ENCODE results near the gene YWHAB.
"Not testable (repeated sequence)": the region's sequence is repeated elsewhere in the genome, so short reads cannot be mapped to it uniquely, and the experiment has no call there.

Gene YWHAB

GRCh38 chr20:44866703-44867335 lies 18.7 kb upstream of the YWHAB start:
- H3K4me3 ChIP-seq (ENCODE audit: control insufficient read depth, low read depth, low read length): no peak overlapping the region
- TF ChIP-seq, protein P1, sequence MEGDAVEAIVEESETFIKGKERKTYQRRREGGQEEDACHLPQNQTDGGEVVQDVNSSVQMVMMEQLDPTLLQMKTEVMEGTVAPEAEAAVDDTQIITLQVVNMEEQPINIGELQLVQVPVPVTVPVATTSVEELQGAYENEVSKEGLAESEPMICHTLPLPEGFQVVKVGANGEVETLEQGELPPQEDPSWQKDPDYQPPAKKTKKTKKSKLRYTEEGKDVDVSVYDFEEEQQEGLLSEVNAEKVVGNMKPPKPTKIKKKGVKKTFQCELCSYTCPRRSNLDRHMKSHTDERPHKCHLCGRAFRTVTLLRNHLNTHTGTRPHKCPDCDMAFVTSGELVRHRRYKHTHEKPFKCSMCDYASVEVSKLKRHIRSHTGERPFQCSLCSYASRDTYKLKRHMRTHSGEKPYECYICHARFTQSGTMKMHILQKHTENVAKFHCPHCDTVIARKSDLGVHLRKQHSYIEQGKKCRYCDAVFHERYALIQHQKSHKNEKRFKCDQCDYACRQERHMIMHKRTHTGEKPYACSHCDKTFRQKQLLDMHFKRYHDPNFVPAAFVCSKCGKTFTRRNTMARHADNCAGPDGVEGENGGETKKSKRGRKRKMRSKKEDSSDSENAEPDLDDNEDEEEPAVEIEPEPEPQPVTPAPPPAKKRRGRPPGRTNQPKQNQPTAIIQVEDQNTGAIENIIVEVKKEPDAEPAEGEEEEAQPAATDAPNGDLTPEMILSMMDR (conservative IDR thresholded peaks at IDR 0.05; ENCODE audit: control insufficient read depth, insufficient read depth, low read depth, low read length): no peak
- DNase-seq (ENCODE audit: low read depth): peak; percentile 10

DNA sequence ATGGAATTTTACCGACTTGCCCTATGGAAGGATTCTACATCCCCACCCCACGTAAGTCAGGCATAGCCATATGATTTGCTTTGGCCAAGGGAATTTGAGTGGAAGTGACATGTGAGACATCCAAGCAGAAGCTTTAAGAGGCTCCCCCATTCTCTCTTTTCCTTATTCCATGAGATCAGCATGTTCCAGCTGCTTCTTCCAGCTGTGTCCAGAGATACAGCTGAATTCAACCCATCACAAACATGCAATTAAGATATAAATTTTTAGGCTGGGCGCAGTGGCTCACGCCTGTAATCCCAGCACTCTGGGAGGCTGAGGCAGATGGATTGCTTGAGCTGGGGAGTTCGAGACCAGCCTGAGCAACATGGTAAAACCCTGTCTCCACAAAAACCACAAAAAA lies 16.0 kb upstream of the YWHAB start:
- TF ChIP-seq, protein P1 (conservative IDR thresholded peaks at IDR 0.05; ENCODE audit: control insufficient read depth, insufficient read depth, low read depth, low read length): no peak
- DNase-seq (ENCODE audit: low read depth): no peak
- H3K4me3 ChIP-seq (ENCODE audit: control insufficient read depth, low read depth, low read length): no peak overlapping the region

- H3K4me3 ChIP-seq (ENCODE audit: control insufficient read depth, low read depth, low read length); DNase-seq (ENCODE audit: low read depth): not testable (repeated sequence)
Measured at GRCh38 chr20:44882360-44882759, 3.1 kb upstream of the YWHAB start.

- TF ChIP-seq, protein P1 (conservative IDR thresholded peaks at IDR 0.05; ENCODE audit: control insufficient read depth, insufficient read depth, low read depth, low read length): no peak
- no peak overlapping the region for H3K4me3 ChIP-seq (ENCODE audit: control insufficient read depth, low read depth, low read length)
- DNase-seq (ENCODE audit: low read depth): no peak
Measured at GRCh38 chr20:44883214-44883902, 2.1 kb upstream of the YWHAB start.

- TF ChIP-seq, protein P1 (conservative IDR thresholded peaks at IDR 0.05; ENCODE audit: control insufficient read depth, insufficient read depth, low read depth, low read length): no peak
- peak overlapping the region; percentile 53 for H3K4me3 ChIP-seq (ENCODE audit: control insufficient read depth, low read depth, low read length)
- DNase-seq (ENCODE audit: low read depth): no peak
Measured at GRCh38 chr20:44884907-44885391, 556 bp upstream of the YWHAB start.

DNA sequence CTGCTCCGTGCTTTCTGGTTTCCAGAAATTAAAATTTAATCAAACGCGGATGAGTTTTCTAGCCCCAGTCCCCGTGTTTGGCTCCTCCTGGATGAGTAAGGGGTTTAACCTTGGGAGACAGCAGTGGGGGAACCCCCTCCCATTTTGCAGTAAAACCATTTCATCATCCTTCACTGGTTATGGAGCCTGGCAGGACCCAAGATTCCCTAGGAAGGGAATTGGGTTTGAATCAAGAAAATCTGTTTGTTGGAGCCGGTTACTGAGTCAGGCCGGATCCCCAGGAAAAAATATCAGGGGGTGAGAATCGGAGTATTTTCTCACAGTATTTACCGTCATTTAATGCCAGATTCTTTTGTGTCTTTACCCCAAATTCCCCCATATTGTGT lies 754 bp downstream of the YWHAB start:
- H3K4me3 ChIP-seq (ENCODE audit: control insufficient read depth, low read depth, low read length): peak overlapping the region; percentile 97
- TF ChIP-seq, protein P1 (conservative IDR thresholded peaks at IDR 0.05; ENCODE audit: control insufficient read depth, insufficient read depth, low read depth, low read length): no peak
- no peak for DNase-seq (ENCODE audit: low read depth)

GRCh38 chr20:44886828-44887227 lies 1.3 kb downstream of the YWHAB start:
- H3K4me3 ChIP-seq (ENCODE audit: control insufficient read depth, low read depth, low read length): peak overlapping the region; percentile 97
- DNase-seq (ENCODE audit: low read depth): no peak
- TF ChIP-seq, protein P1 (conservative IDR thresholded peaks at IDR 0.05; ENCODE audit: control insufficient read depth, insufficient read depth, low read depth, low read length): no peak
